Activated naive CD8-positive, alpha-beta T cell treated with anti-CD3 and anti-CD28 coated beads, Interleukin-2, amount 50 U/mL, for 24 hours (primary cell): ENCODE data around the gene ODAD4.
"Not testable (repeated sequence)": the region's sequence is repeated elsewhere in the genome, so short reads cannot be mapped to it uniquely, and the experiment has no call there.

Experiments
- ATAC-seq: fragments of 150-1000 bp; cut with Tn5 transposase; one replicate; pipeline ENCODE4 v1.10.0; 2021
- DNase-seq: peaks from one replicate; pipeline ENCODE4 v3.0.0; 2021
- H3K27ac Mint-ChIP-seq: one replicate; pipeline ENCODE4 v1.8.0; 2021; ENCODE audit warnings: mild to moderate bottlenecking, mixed read lengths
- H3K27me3 Mint-ChIP-seq: one replicate; pipeline ENCODE4 v1.8.0; 2021; ENCODE audit warnings: mixed read lengths
- H3K36me3 Mint-ChIP-seq: one replicate; pipeline ENCODE4 v1.8.0; 2021; ENCODE audit warnings: low read depth, mixed read lengths
- H3K4me1 Mint-ChIP-seq: one replicate; pipeline ENCODE4 v1.8.0; 2021; ENCODE audit warnings: mixed read lengths
- H3K4me3 Mint-ChIP-seq: one replicate; pipeline ENCODE4 v1.8.0; 2021; ENCODE audit warnings: mild to moderate bottlenecking, moderate library complexity, mixed read lengths
- H3K9me3 Mint-ChIP-seq: one replicate; pipeline ENCODE4 v1.8.0; 2021; ENCODE audit warnings: mixed read lengths

The ODAD4 gene

GRCh38 chr17:41919165-41919817 lies 11.1 kb upstream of the ODAD4 start:
- DNase-seq: no peak
- H3K27me3 Mint-ChIP-seq: no peaks in the 10 kb centered on the region
- H3K36me3 Mint-ChIP-seq: peaks cover 18% of the 10 kb centered on the region
- peak; percentile 14 for ATAC-seq
- peaks cover 37% of the 10 kb centered on the region for H3K4me1 Mint-ChIP-seq
- no peaks in the 10 kb centered on the region for H3K9me3 Mint-ChIP-seq
- H3K27ac Mint-ChIP-seq: peak overlapping the region; percentile 77
- H3K4me3 Mint-ChIP-seq: peak overlapping the region; percentile 90

- no peaks in the 10 kb centered on the region for H3K27me3 Mint-ChIP-seq
- ATAC-seq (no peak), DNase-seq (no peak)
- H3K36me3 Mint-ChIP-seq: peaks cover 12% of the 10 kb centered on the region
- H3K4me1 Mint-ChIP-seq: peaks cover 30% of the 10 kb centered on the region
- no peaks in the 10 kb centered on the region for H3K9me3 Mint-ChIP-seq
- peak overlapping the region; percentile 90 for H3K4me3 Mint-ChIP-seq
- H3K27ac Mint-ChIP-seq: peak overlapping the region; percentile 38
Observed at GRCh38 chr17:41919840-41920579, 10.4 kb upstream of the ODAD4 start.

- H3K9me3 Mint-ChIP-seq: no peaks in the 10 kb centered on the region
- no peak for ATAC-seq
- no peaks in the 10 kb centered on the region for H3K27me3 Mint-ChIP-seq
- H3K4me3 Mint-ChIP-seq: no peak overlapping the region
- no peak overlapping the region for H3K27ac Mint-ChIP-seq
- H3K4me1 Mint-ChIP-seq: peaks cover 28% of the 10 kb centered on the region
- DNase-seq: no peak
- H3K36me3 Mint-ChIP-seq: peaks cover 12% of the 10 kb centered on the region
Observed at GRCh38 chr17:41920580-41920955, 9.8 kb upstream of the ODAD4 start.

- H3K36me3 Mint-ChIP-seq: no peaks in the 10 kb centered on the region
- no peak overlapping the region for H3K27ac Mint-ChIP-seq
- H3K27me3 Mint-ChIP-seq: no peaks in the 10 kb centered on the region
- H3K4me1 Mint-ChIP-seq: peaks cover 19% of the 10 kb centered on the region
- no peaks in the 10 kb centered on the region for H3K9me3 Mint-ChIP-seq
- ATAC-seq (no peak), DNase-seq (no peak)
- H3K4me3 Mint-ChIP-seq: no peak overlapping the region
Observed at GRCh38 chr17:41925991-41926590, 4.3 kb upstream of the ODAD4 start.

- peaks cover 24% of the 10 kb centered on the region for H3K4me1 Mint-ChIP-seq
- H3K9me3 Mint-ChIP-seq: no peaks in the 10 kb centered on the region
- DNase-seq: no peak
- peak overlapping the region; percentile 96 for H3K4me3 Mint-ChIP-seq
- H3K36me3 Mint-ChIP-seq: no peaks in the 10 kb centered on the region
- peak overlapping the region; percentile 93 for H3K27ac Mint-ChIP-seq
- no peak for ATAC-seq
- H3K27me3 Mint-ChIP-seq: no peaks in the 10 kb centered on the region
Observed at GRCh38 chr17:41928693-41929251, 1.6 kb upstream of the ODAD4 start.

GRCh38 chr17:41930833-41931156 lies 378 bp downstream of the ODAD4 start:
- H3K4me1 Mint-ChIP-seq: peaks cover 24% of the 10 kb centered on the region
- H3K27ac Mint-ChIP-seq: peak overlapping the region; percentile 93
- not testable (repeated sequence) for H3K9me3 Mint-ChIP-seq, H3K36me3 Mint-ChIP-seq, DNase-seq, H3K27me3 Mint-ChIP-seq
- peak; percentile 21 for ATAC-seq
- peak overlapping the region; percentile 96 for H3K4me3 Mint-ChIP-seq

GRCh38 chr17:41931715-41932114 lies 1.3 kb downstream of the ODAD4 start:
- H3K4me1 Mint-ChIP-seq: peaks cover 24% of the 10 kb centered on the region
- not testable (repeated sequence) for ATAC-seq, H3K27me3 Mint-ChIP-seq, H3K36me3 Mint-ChIP-seq, H3K27ac Mint-ChIP-seq, DNase-seq, H3K9me3 Mint-ChIP-seq
- H3K4me3 Mint-ChIP-seq: peak overlapping the region; percentile 26

- H3K4me1 Mint-ChIP-seq: peaks cover 24% of the 10 kb centered on the region
- H3K9me3 Mint-ChIP-seq: no peaks in the 10 kb centered on the region
- H3K27ac Mint-ChIP-seq: no peak overlapping the region
- ATAC-seq (no peak), DNase-seq (no peak)
- no peaks in the 10 kb centered on the region for H3K27me3 Mint-ChIP-seq
- no peak overlapping the region for H3K4me3 Mint-ChIP-seq
- H3K36me3 Mint-ChIP-seq: no peaks in the 10 kb centered on the region
Observed at GRCh38 chr17:41932816-41933389, 2.5 kb downstream of the ODAD4 start.

- DNase-seq (no peak), ATAC-seq (no peak)
- Mint-ChIP-seq H3K36me3 (no peaks in the 10 kb centered on the region), H3K27me3 (no peaks in the 10 kb centered on the region), H3K4me1 (peaks cover 6% of the 10 kb centered on the region), H3K27ac (no peak overlapping the region), H3K9me3 (no peaks in the 10 kb centered on the region), H3K4me3 (no peak overlapping the region)
Observed at GRCh38 chr17:41935641-41936040, 5.2 kb downstream of the ODAD4 start.

- Mint-ChIP-seq H3K9me3 (no peaks in the 10 kb centered on the region), H3K4me3 (no peak overlapping the region), H3K36me3 (no peaks in the 10 kb centered on the region), H3K27ac (no peak overlapping the region), H3K4me1 (no peaks in the 10 kb centered on the region), H3K27me3 (no peaks in the 10 kb centered on the region)
- DNase-seq: no peak
- ATAC-seq: no peak
Observed at GRCh38 chr17:41937970-41938954, 7.8 kb downstream of the ODAD4 start.

- Mint-ChIP-seq H3K4me1 (no peaks in the 10 kb centered on the region), H3K9me3 (no peaks in the 10 kb centered on the region), H3K36me3 (no peaks in the 10 kb centered on the region), H3K4me3 (no peak overlapping the region), H3K27me3 (no peaks in the 10 kb centered on the region), H3K27ac (no peak overlapping the region)
- ATAC-seq (no peak), DNase-seq (no peak)
Observed at GRCh38 chr17:41939044-41939692, 8.8 kb downstream of the ODAD4 start.

- H3K36me3 Mint-ChIP-seq: no peaks in the 10 kb centered on the region
- ATAC-seq (no peak), DNase-seq (no peak)
- no peak overlapping the region for H3K27ac Mint-ChIP-seq
- no peaks in the 10 kb centered on the region for H3K9me3 Mint-ChIP-seq
- no peaks in the 10 kb centered on the region for H3K27me3 Mint-ChIP-seq
- H3K4me1 Mint-ChIP-seq: no peaks in the 10 kb centered on the region
- no peak overlapping the region for H3K4me3 Mint-ChIP-seq
Observed at GRCh38 chr17:41939693-41940090, 9.3 kb downstream of the ODAD4 start.

- ATAC-seq (no peak), DNase-seq (no peak)
- no peaks in the 10 kb centered on the region for H3K27me3 Mint-ChIP-seq
- H3K9me3 Mint-ChIP-seq: no peaks in the 10 kb centered on the region
- no peak overlapping the region for H3K4me3 Mint-ChIP-seq
- no peaks in the 10 kb centered on the region for H3K4me1 Mint-ChIP-seq
- no peak overlapping the region for H3K27ac Mint-ChIP-seq
- H3K36me3 Mint-ChIP-seq: no peaks in the 10 kb centered on the region
Observed at GRCh38 chr17:41941168-41941567, 10.8 kb downstream of the ODAD4 start.
